HUES6 (cell line): ENCODE data around the gene SLC22A5.

Source experiments
- H3K27ac ChIP-seq: 2 replicates; pipeline ENCODE4 v1.7.0; 2013; ENCODE audit warnings: low read depth, mild to moderate bottlenecking, low read length, inconsistent platforms
- H3K27me3 ChIP-seq: 2 replicates; pipeline ENCODE4 v1.6.1; 2013; ENCODE audit warnings: low read length; ENCODE audit not compliant: control insufficient read depth, insufficient read depth
- H3K36me3 ChIP-seq: 2 replicates; pipeline ENCODE4 v1.6.1; 2013; ENCODE audit warnings: low read length; ENCODE audit not compliant: control insufficient read depth, insufficient read depth
- H3K4me1 ChIP-seq: 2 replicates; pipeline ENCODE4 v1.6.1; 2013; ENCODE audit warnings: low read length; ENCODE audit not compliant: control insufficient read depth, insufficient read depth
- H3K4me3 ChIP-seq: 2 replicates; pipeline ENCODE4 v1.5.1; 2013; ENCODE audit warnings: low read depth, low read length
- H3K9ac ChIP-seq: one replicate; pipeline ENCODE4 v1.6.1; 2013; ENCODE audit warnings: mild to moderate bottlenecking, low read length
- H3K9me3 ChIP-seq: 2 replicates; pipeline ENCODE4 v1.6.1; 2013; ENCODE audit warnings: low read depth, low read length; ENCODE audit not compliant: control insufficient read depth, insufficient read depth

Gene SLC22A5

GRCh38 chr5:132368186-132368585 is 1.3 kb upstream of the SLC22A5 start:
- Histone ChIP-seq H3K4me1 (peaks cover 4% of the 10 kb centered on the region; the same call in 1 of the 2 replicates), H3K9ac (no peak overlapping the region), H3K27me3 (peaks cover 22% of the 10 kb centered on the region), H3K4me3 (no peak overlapping the region), H3K27ac (no peak overlapping the region), H3K9me3 (no peaks in the 10 kb centered on the region), H3K36me3 (no peaks in the 10 kb centered on the region)

GRCh38 chr5:132369007-132369473 is 470 bp upstream of the SLC22A5 start:
- Histone ChIP-seq H3K4me3 (peak overlapping the region; percentile 82), H3K27me3 (peaks cover 22% of the 10 kb centered on the region), H3K36me3 (no peaks in the 10 kb centered on the region), H3K4me1 (peaks cover 4% of the 10 kb centered on the region; the same call in 1 of the 2 replicates), H3K9me3 (no peaks in the 10 kb centered on the region), H3K27ac (no peak overlapping the region), H3K9ac (peak overlapping the region; percentile 39)

GRCh38 chr5:132370181-132370970 is 866 bp downstream of the SLC22A5 start:
- Histone ChIP-seq H3K27me3 (peaks cover 22% of the 10 kb centered on the region), H3K36me3 (no peaks in the 10 kb centered on the region), H3K9me3 (no peaks in the 10 kb centered on the region), H3K27ac (no peak overlapping the region), H3K4me1 (peaks cover 4% of the 10 kb centered on the region; the same call in 1 of the 2 replicates), H3K4me3 (peak overlapping the region; percentile 82), H3K9ac (peak overlapping the region; percentile 39)

- H3K27ac ChIP-seq, result no peak overlapping the region
- no peak overlapping the region for H3K9ac ChIP-seq
- H3K4me1 ChIP-seq, result peaks cover 4% of the 10 kb centered on the region; the same call in 1 of the 2 replicates
- no peaks in the 10 kb centered on the region for H3K9me3 ChIP-seq
- peak overlapping the region; percentile 82; the same call in 1 of the 2 replicates for H3K4me3 ChIP-seq
- H3K36me3 ChIP-seq, result no peaks in the 10 kb centered on the region
- H3K27me3 ChIP-seq, result peaks cover 22% of the 10 kb centered on the region
Measured at GRCh38 chr5:132370971-132371602, 1.6 kb downstream of the SLC22A5 start.

GRCh38 chr5:132371603-132371994 is 2.1 kb downstream of the SLC22A5 start:
- no peak overlapping the region for H3K4me3 ChIP-seq

GRCh38 chr5:132372127-132372526 is 2.6 kb downstream of the SLC22A5 start:
- Histone ChIP-seq H3K9ac (no peak overlapping the region), H3K4me3 (no peak overlapping the region), H3K27me3 (peaks cover 22% of the 10 kb centered on the region), H3K4me1 (peaks cover 4% of the 10 kb centered on the region; the same call in 1 of the 2 replicates), H3K27ac (no peak overlapping the region), H3K9me3 (no peaks in the 10 kb centered on the region), H3K36me3 (no peaks in the 10 kb centered on the region)

More at GRCh38 chr5:132371603-132371994, 2.1 kb downstream of the SLC22A5 start:
- peaks cover 22% of the 10 kb centered on the region for H3K27me3 ChIP-seq
- H3K4me1 ChIP-seq, result peaks cover 4% of the 10 kb centered on the region; the same call in 1 of the 2 replicates
- H3K9ac ChIP-seq, result no peak overlapping the region
- no peak overlapping the region for H3K27ac ChIP-seq
- H3K9me3 ChIP-seq, result no peaks in the 10 kb centered on the region
- no peaks in the 10 kb centered on the region for H3K36me3 ChIP-seq

GRCh38 chr5:132372542-132372941 is 3.0 kb downstream of the SLC22A5 start:
- H3K9me3 ChIP-seq, result no peaks in the 10 kb centered on the region
- H3K36me3 ChIP-seq, result no peaks in the 10 kb centered on the region
- H3K4me1 ChIP-seq, result peaks cover 4% of the 10 kb centered on the region; the same call in 1 of the 2 replicates
- H3K27me3 ChIP-seq, result peaks cover 22% of the 10 kb centered on the region
- no peak overlapping the region for H3K27ac ChIP-seq
- H3K4me3 ChIP-seq, result no peak overlapping the region
- no peak overlapping the region for H3K9ac ChIP-seq

- no peak overlapping the region for H3K27ac ChIP-seq
- H3K4me3 ChIP-seq, result no peak overlapping the region
- peaks cover 8% of the 10 kb centered on the region for H3K27me3 ChIP-seq
- H3K9me3 ChIP-seq, result no peaks in the 10 kb centered on the region
- peaks cover 3% of the 10 kb centered on the region; the same call in 1 of the 2 replicates for H3K36me3 ChIP-seq
- H3K9ac ChIP-seq, result no peak overlapping the region
- no peaks in the 10 kb centered on the region for H3K4me1 ChIP-seq
Measured at GRCh38 chr5:132375957-132376356, 6.4 kb downstream of the SLC22A5 start.

- no peak overlapping the region for H3K4me3 ChIP-seq
Measured at GRCh38 chr5:132376694-132377641, 7.5 kb downstream of the SLC22A5 start.

GRCh38 chr5:132377738-132378137 is 8.2 kb downstream of the SLC22A5 start:
- Histone ChIP-seq H3K36me3 (peaks cover 3% of the 10 kb centered on the region; the same call in 1 of the 2 replicates), H3K4me1 (no peaks in the 10 kb centered on the region), H3K27ac (no peak overlapping the region), H3K9me3 (no peaks in the 10 kb centered on the region), H3K4me3 (no peak overlapping the region), H3K27me3 (no peaks in the 10 kb centered on the region), H3K9ac (no peak overlapping the region)

More at GRCh38 chr5:132376694-132377641, 7.5 kb downstream of the SLC22A5 start:
- H3K9ac ChIP-seq, result no peak overlapping the region
- no peaks in the 10 kb centered on the region for H3K27me3 ChIP-seq
- H3K9me3 ChIP-seq, result no peaks in the 10 kb centered on the region
- peaks cover 3% of the 10 kb centered on the region; the same call in 1 of the 2 replicates for H3K36me3 ChIP-seq
- H3K4me1 ChIP-seq, result no peaks in the 10 kb centered on the region
- no peak overlapping the region for H3K27ac ChIP-seq
